ENCODE measurements around the gene TMEM9B.
"Not testable (repeated sequence)": the region's sequence is repeated elsewhere in the genome, so short reads cannot be mapped to it uniquely, and the experiment has no call there.

Gene TMEM9B

GRCh38 chr11:8989453-8989852 is 25.2 kb upstream of the TMEM9B start:
- in situ Hi-C loops (cut with HindIII; ENCODE audit: low pct_unique_long_range_greater_than_20kb, low sequenced_read_pairs) = no loop called here
- no peak for TF ChIP-seq JUND (IDR thresholded peaks at IDR 0.05; ENCODE audit: low read depth)
- no peak for DNase-seq (ENCODE audit: low read depth in 1 of 2, low spot score in 1 of 2)

DNA sequence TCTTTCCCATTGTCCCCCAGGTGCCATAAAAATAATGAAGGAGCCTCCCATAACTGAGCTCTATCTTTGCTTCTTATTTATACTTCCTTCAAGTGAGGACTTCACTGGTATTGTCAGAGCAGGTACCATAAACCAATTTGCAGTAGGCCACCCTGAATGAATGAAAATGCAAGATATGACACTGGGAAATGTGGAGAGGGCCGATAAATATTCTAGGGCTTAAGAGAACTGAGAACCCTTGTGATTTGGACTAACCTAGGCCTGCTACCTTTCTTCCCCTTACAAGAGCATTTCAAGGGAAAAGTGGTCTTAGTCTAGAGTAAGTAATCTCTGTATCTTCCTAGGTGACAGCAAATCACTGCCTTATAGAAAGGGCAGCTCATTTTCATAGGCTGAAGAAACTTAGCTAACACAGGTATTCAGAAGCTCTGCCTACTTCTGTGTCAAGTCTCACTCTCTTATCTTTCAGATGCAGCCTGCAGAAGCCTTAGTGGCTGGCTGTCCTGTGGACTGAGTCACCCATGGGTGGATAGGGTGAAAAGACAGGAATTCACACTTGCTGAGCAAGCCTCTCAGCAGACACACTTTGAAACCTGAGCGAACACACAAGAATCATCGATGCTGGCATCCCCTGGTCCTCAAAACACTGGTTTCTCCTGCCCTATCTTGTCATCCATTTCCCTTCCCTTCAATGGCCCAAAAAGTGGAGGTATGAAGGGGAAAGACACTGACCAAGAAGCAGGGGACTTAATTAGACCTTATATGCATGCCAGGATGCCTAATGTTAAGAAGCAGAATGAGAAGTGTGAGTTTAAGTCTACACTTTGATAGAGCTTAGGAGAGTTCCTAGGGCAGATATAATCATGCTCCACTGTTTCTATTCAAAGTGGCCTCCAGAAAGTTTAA is 24.3 kb upstream of the TMEM9B start:
- no peak for TF ChIP-seq JUND (IDR thresholded peaks at IDR 0.05; ENCODE audit: low read depth)

GRCh38 chr11:8987446-8987845 is 23.2 kb upstream of the TMEM9B start:
- in situ Hi-C loops (cut with HindIII; ENCODE audit: low pct_unique_long_range_greater_than_20kb, low sequenced_read_pairs) = no loop called here
- DNase-seq (ENCODE audit: low read depth in 1 of 2, low spot score in 1 of 2) = no peak
- no peak for TF ChIP-seq JUND (IDR thresholded peaks at IDR 0.05; ENCODE audit: low read depth)

More for the DNA sequence above, 24.3 kb upstream of the TMEM9B start:
- DNase-seq (ENCODE audit: low read depth in 1 of 2, low spot score in 1 of 2) = no peak
- in situ Hi-C loops (cut with HindIII; ENCODE audit: low pct_unique_long_range_greater_than_20kb, low sequenced_read_pairs) = no loop called here

GRCh38 chr11:8986772-8987171 is 22.5 kb upstream of the TMEM9B start:
- in situ Hi-C loops (cut with HindIII; ENCODE audit: low pct_unique_long_range_greater_than_20kb, low sequenced_read_pairs); DNase-seq (ENCODE audit: low read depth in 1 of 2, low spot score in 1 of 2): not testable (repeated sequence)

GRCh38 chr11:8985462-8985861 is 21.2 kb upstream of the TMEM9B start:
- in situ Hi-C loops (cut with HindIII; ENCODE audit: low pct_unique_long_range_greater_than_20kb, low sequenced_read_pairs) = no loop called here
- no peak for DNase-seq (ENCODE audit: low read depth in 1 of 2, low spot score in 1 of 2)
- no peak for TF ChIP-seq JUND (IDR thresholded peaks at IDR 0.05; ENCODE audit: low read depth)

DNA sequence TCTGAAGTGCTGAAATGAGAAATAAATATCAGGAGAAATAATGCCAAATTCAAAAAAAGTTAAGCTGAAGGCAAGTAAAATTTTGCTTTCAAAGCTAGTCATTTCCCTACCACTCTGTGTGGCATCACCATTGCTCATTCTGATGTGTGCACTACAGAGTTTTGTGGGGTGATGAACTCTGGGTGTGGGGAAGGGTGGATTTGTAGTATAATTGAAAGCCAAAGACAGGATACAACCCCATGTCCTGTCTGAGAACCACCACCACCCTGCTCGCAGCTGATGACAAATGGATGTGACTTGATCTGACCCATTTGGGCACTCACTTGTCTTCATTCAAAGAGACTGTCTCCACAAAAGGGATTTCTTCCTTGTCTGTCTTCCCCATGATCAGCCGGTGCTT is 19.3 kb upstream of the TMEM9B start:
- no peak for DNase-seq (ENCODE audit: low read depth in 1 of 2, low spot score in 1 of 2)
- TF ChIP-seq JUND (IDR thresholded peaks at IDR 0.05; ENCODE audit: low read depth) = no peak
- in situ Hi-C loops (cut with HindIII; ENCODE audit: low pct_unique_long_range_greater_than_20kb, low sequenced_read_pairs) = no loop called here

GRCh38 chr11:8980485-8980884 is 16.2 kb upstream of the TMEM9B start:
- no peak for TF ChIP-seq JUND (IDR thresholded peaks at IDR 0.05; ENCODE audit: low read depth)
- in situ Hi-C loops (cut with HindIII; ENCODE audit: low pct_unique_long_range_greater_than_20kb, low sequenced_read_pairs) = no loop called here
- DNase-seq (ENCODE audit: low read depth in 1 of 2, low spot score in 1 of 2) = no peak

GRCh38 chr11:8979365-8979764 is 15.1 kb upstream of the TMEM9B start:
- in situ Hi-C loops (cut with HindIII; ENCODE audit: low pct_unique_long_range_greater_than_20kb, low sequenced_read_pairs); DNase-seq (ENCODE audit: low read depth in 1 of 2, low spot score in 1 of 2): not testable (repeated sequence)

DNA sequence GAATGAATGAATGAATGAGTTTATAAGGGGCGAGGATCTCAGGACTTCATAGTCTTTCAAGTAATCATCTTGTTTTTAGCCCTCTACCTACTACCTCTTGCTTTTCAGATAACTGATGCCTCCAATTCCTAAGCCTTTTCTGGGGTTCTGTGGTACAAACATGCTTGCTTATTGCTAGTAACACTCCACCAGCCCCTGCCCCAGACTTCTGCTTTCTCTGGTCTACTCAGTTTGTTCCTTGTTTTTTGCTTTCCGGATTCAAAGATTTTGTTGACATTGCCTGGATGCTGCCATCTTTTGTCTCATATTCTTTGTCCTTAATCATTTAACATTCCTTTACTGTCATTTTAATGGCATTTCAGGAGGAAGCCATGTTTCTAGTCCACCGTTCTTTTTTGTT is 8.9 kb upstream of the TMEM9B start:
- DNase-seq (ENCODE audit: low read depth in 1 of 2, low spot score in 1 of 2) = no peak
- no peak for TF ChIP-seq JUND (IDR thresholded peaks at IDR 0.05; ENCODE audit: low read depth)
- in situ Hi-C loops (cut with HindIII; ENCODE audit: low pct_unique_long_range_greater_than_20kb, low sequenced_read_pairs) = no loop called here

GRCh38 chr11:8971924-8972316 is 7.7 kb upstream of the TMEM9B start:
- no peak for TF ChIP-seq JUND (IDR thresholded peaks at IDR 0.05; ENCODE audit: low read depth)
- in situ Hi-C loops (cut with HindIII; ENCODE audit: low pct_unique_long_range_greater_than_20kb, low sequenced_read_pairs) = no loop called here
- no peak for DNase-seq (ENCODE audit: low read depth in 1 of 2, low spot score in 1 of 2)

- no peak for TF ChIP-seq JUND (IDR thresholded peaks at IDR 0.05; ENCODE audit: low read depth)
- no peak for DNase-seq (ENCODE audit: low read depth in 1 of 2, low spot score in 1 of 2)
- in situ Hi-C loops (cut with HindIII; ENCODE audit: low pct_unique_long_range_greater_than_20kb, low sequenced_read_pairs) = no loop called here
These were observed 7.1 kb upstream of the TMEM9B start for GRCh38 chr11:8971196-8971923.

GRCh38 chr11:8967184-8967583 is 2.9 kb upstream of the TMEM9B start:
- in situ Hi-C loops (cut with HindIII; ENCODE audit: low pct_unique_long_range_greater_than_20kb, low sequenced_read_pairs) = no loop called here
- no peak for DNase-seq (ENCODE audit: low read depth in 1 of 2, low spot score in 1 of 2)

DNA sequence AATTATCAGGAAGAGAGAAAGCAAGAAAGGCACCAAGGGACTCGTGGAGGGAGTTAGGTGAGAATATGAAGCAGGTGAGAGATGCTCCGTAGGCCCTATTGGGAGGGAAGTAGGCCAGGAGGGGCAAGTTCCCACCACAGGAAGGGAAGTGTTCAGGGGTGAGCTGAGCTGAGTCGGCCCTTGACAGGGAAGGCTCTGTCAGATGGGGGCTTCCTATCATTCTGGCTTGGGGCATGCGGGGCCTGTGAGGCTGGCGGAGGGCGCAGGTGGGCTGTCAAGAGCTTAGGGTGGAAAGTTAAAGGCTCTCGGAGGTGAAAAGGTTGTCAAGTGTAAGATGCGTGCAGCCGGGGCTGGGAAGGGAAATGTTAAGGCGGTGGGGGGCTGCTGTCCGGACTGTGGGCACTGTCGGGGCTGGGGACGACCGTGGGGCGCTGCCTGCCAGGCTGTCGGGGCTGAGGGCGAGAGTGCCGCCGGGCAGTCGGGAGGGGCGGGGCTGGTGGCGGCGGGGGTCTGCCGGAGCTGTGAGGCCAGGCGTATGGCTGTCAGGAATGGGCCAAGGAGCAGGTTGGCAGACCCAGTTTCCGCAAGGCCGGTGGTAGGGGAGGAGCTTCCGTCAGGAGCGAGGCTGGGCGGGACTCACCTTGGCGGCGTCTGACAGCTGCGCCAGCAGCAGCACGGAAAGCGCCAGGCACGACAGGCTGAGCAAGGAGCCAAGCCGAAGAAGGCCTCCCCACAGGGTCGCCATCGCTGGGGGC is 496 bp downstream of the TMEM9B start:
- no peak for TF ChIP-seq JUND (IDR thresholded peaks at IDR 0.05; ENCODE audit: low read depth)
- in situ Hi-C loops (cut with HindIII; ENCODE audit: low pct_unique_long_range_greater_than_20kb, low sequenced_read_pairs) = no loop called here
- peak; percentile 67 to 82 for DNase-seq (ENCODE audit: low read depth in 1 of 2, low spot score in 1 of 2)

More at GRCh38 chr11:8967184-8967583, 2.9 kb upstream of the TMEM9B start:
- TF ChIP-seq JUND (IDR thresholded peaks at IDR 0.05; ENCODE audit: low read depth) = no peak
